PC-3 (cell line): ENCODE results near the gene TNP2. TPM values are rescaled to one million over a fixed set of nuclear protein-coding genes. Genes with fewer than 3 reads are reported as not detected.

Experiments used
- ATAC-seq: fragments of 200-7000 bp; cut with Tn5 transposase; 2 replicates; pipeline ENCODE4 v1.9.1; 2020; ENCODE audit warnings: mild to moderate bottlenecking, moderate library complexity
- Bru-seq: library from RNA; stranded (reverse); fragments of 400-500 nt; gene quantifications from one replicate; lab custom pipeline; 2021; lab: Mats Ljungman, UMichigan
- BruChase-seq, 2 experiments: library from RNA; stranded (reverse); fragments of 400-500 nt; gene quantifications; one replicate each; lab custom pipeline; 2021; lab: Mats Ljungman, UMichigan
- BruUV-seq: library from RNA; stranded (reverse); fragments of 400-500 nt; replicated peaks from 2 replicates; lab custom pipeline; 2021; lab: Mats Ljungman, UMichigan
- CTCF ChIA-PET: fragments of 300-600 bp; sonication (Branson Sonifier 250); formaldehyde crosslinking; loops from one replicate; lab custom pipeline; 2022; ENCODE audit warnings: antibody characterized with exemption; lab: Charles Lee
- POLR2A ChIA-PET: fragments of 300-600 bp; sonication (Branson Sonifier 250); formaldehyde crosslinking; loops from one replicate; lab custom pipeline; 2022; ENCODE audit warnings: antibody characterized with exemption; ENCODE audit not compliant: unreplicated experiment; lab: Charles Lee
- DNase-seq: peaks from one replicate; pipeline ENCODE4 v3.0.0-alpha.2; 2015
- H2AFZ ChIP-seq: fragments of 300-600 bp; sonication (generic); 2 replicates; pipeline ENCODE4 v1.6.0; 2016; ENCODE audit warnings: antibody characterized with exemption, low read length
- H3F3A ChIP-seq: fragments of 300-600 bp; sonication (generic); one replicate; pipeline ENCODE4 v1.6.0; 2017; ENCODE audit warnings: antibody characterized with exemption, low read length, control low read depth, mild to moderate bottlenecking; ENCODE audit not compliant: unreplicated experiment
- H3K27ac ChIP-seq: fragments of 300-600 bp; sonication (generic); 2 replicates; pipeline ENCODE4 v1.5.1; 2016; ENCODE audit warnings: mild to moderate bottlenecking, low read length
- H3K27me3 ChIP-seq: fragments of 300-600 bp; sonication (generic); 2 replicates; pipeline ENCODE4 v1.6.1; 2016; ENCODE audit warnings: low read length, mixed read lengths
- H3K36me3 ChIP-seq: fragments of 300-600 bp; sonication (generic); 2 replicates; pipeline ENCODE4 v1.6.1; 2016; ENCODE audit warnings: low read depth, mixed run types, low read length, mixed read lengths
- H3K4me1 ChIP-seq: fragments of 300-600 bp; sonication (generic); 2 replicates; pipeline ENCODE4 v1.5.1; 2016; ENCODE audit warnings: low read length; ENCODE audit not compliant: insufficient read depth
- H3K4me2 ChIP-seq: fragments of 300-600 bp; sonication (generic); 2 replicates; pipeline ENCODE4 v1.6.0; 2016; ENCODE audit warnings: low read length
- H3K4me3 ChIP-seq: fragments of 300-600 bp; sonication (generic); 2 replicates; pipeline ENCODE4 v1.5.1; 2016; ENCODE audit warnings: mild to moderate bottlenecking, low read length, mixed read lengths
- H3K79me2 ChIP-seq: fragments of 300-600 bp; sonication (generic); 2 replicates; pipeline ENCODE4 v1.6.1; 2017; ENCODE audit warnings: low read length, mixed read lengths
- H3K9ac ChIP-seq: fragments of 300-600 bp; sonication (generic); 2 replicates; pipeline ENCODE4 v1.6.0; 2016; ENCODE audit warnings: mild to moderate bottlenecking, low read length
- H3K9me2 ChIP-seq: fragments of 300-600 bp; sonication (generic); replicated peaks from 2 replicates; pipeline ENCODE4 v1.6.1; 2016; ENCODE audit warnings: mixed run types, low read length, mixed read lengths
- H3K9me3 ChIP-seq: fragments of 300-600 bp; sonication (generic); 2 replicates; pipeline ENCODE4 v1.6.1; 2016; ENCODE audit warnings: low read length, mixed read lengths
- H4K20me1 ChIP-seq: fragments of 300-600 bp; sonication (generic); 2 replicates; pipeline ENCODE4 v1.6.1; 2016; ENCODE audit warnings: low read length, mixed read lengths
- CTCF ChIP-seq: fragments of 300-600 bp; sonication (generic); conservative IDR thresholded peaks from 2 replicates; pipeline ENCODE4 v1.5.1; 2017; ENCODE audit warnings: antibody characterized with exemption, low read depth, mild to moderate bottlenecking, low read length
- EZH2 ChIP-seq: fragments of 300-600 bp; sonication (generic); IDR thresholded peaks from one replicate; pipeline ENCODE4 v1.6.1; 2017; ENCODE audit warnings: antibody characterized with exemption, mild to moderate bottlenecking, low read length; ENCODE audit not compliant: unreplicated experiment
- EZH2phosphoT487 ChIP-seq: fragments of 300-600 bp; sonication (generic); IDR thresholded peaks from 2 replicates; pipeline ENCODE4 v1.6.1; 2018; ENCODE audit warnings: mild to moderate bottlenecking, antibody characterized with exemption, low read length, borderline replicate concordance
- intact Hi-C: fragments of 100-400 bp; cut with micrococcal nuclease; formaldehyde crosslinking; loops from 2 replicates; pipeline ENCODE4 v1.9.0; 2023
- long read RNA-seq: library from polyadenylated mRNA; unstranded; transcript quantifications from one replicate; pipeline ENCODE4 v2.0.0, GENCODE V29; 2021; ENCODE audit not compliant: unreplicated experiment
- total RNA-seq: library from RNA; depleted of rRNA; stranded (reverse); fragments of >200 nt; gene quantifications from 2 replicates; pipeline ENCODE4 v1.2.3, GENCODE V29; 2014; rRNA removed

The TNP2 gene
- total RNA-seq (not detected in 2 replicates), Bru-seq, nascent RNA (not detected), BruChase-seq, experiment 1, labeled RNA remaining after a 6-hour chase (not detected), BruChase-seq, experiment 2, labeled RNA remaining after a 2-hour chase (not detected)
- long read RNA-seq: 0 reads

- no peaks in the 10 kb centered on the region for H3K9me3 ChIP-seq
- H2AFZ ChIP-seq: no peak within 1 kb of the TSS
- no peak for TF ChIP-seq CTCF
- no peak for TF ChIP-seq EZH2phosphoT487
- TF ChIP-seq EZH2: no peak
- H3K36me3 ChIP-seq: no peaks in the 10 kb centered on the region
- H4K20me1 ChIP-seq: no peaks in the 10 kb centered on the region
- intact Hi-C loops: no loop called here
- no peak within 1 kb of the TSS for H3K4me2 ChIP-seq
- no peaks in the 10 kb centered on the region for H3K79me2 ChIP-seq
- H3K9me2 ChIP-seq: no peaks in the 10 kb centered on the region
- H3F3A ChIP-seq: no peaks in the 10 kb centered on the region
- no peak within 1 kb of the TSS for H3K9ac ChIP-seq
- DNase-seq: no peak
- ATAC-seq: no peak
- H3K27ac ChIP-seq: no peak within 1 kb of the TSS
- ChIA-PET CTCF (no interaction called here), POLR2A (no interaction called here)
- H3K27me3 ChIP-seq: no peaks in the 10 kb centered on the region
- BruUV-seq: no TSS peak
- no peak within 1 kb of the TSS for H3K4me3 ChIP-seq
- no peaks in the 10 kb centered on the region for H3K4me1 ChIP-seq
Observed at GRCh38 chr16:11268921-11269375, at the start of gene TNP2. Gene TNP2, minus strand, starts transcription at chr16:11269325. Its CDS starts 63 bp downstream, at chr16:11269262.

- POLR2A ChIA-PET: no interaction called here
- intact Hi-C loops: no loop called here
- Histone ChIP-seq H3K4me2 (no peak overlapping the region), H3K4me1 (no peaks in the 10 kb centered on the region), H3K27ac (no peak overlapping the region), H3K27me3 (no peaks in the 10 kb centered on the region), H3K36me3 (no peaks in the 10 kb centered on the region), H3K9me2 (no peaks in the 10 kb centered on the region), H3K9me3 (no peaks in the 10 kb centered on the region), H4K20me1 (no peaks in the 10 kb centered on the region), H3K79me2 (no peaks in the 10 kb centered on the region), H3K4me3 (no peak overlapping the region), H3K9ac (no peak overlapping the region), H3F3A (no peaks in the 10 kb centered on the region), H2AFZ (no peak overlapping the region)
- CTCF ChIA-PET: no interaction called here
- no peak for DNase-seq
- no peak for ATAC-seq
- no TSS peak for BruUV-seq
- TF ChIP-seq EZH2: no peak
- TF ChIP-seq EZH2phosphoT487: no peak
- no peak for TF ChIP-seq CTCF
Observed at GRCh38 chr16:11318817-11319216, 49.7 kb upstream of the TNP2 start.

GRCh38 chr16:11316331-11317015 is 47.3 kb upstream of the TNP2 start:
- TF ChIP-seq EZH2phosphoT487: no peak
- no peak for TF ChIP-seq EZH2
- TF ChIP-seq CTCF: no peak
- no peak overlapping the region for H3K4me3 ChIP-seq
- no peak for ATAC-seq
- ChIA-PET CTCF (no interaction called here), POLR2A (no interaction called here)
- no peaks in the 10 kb centered on the region for H4K20me1 ChIP-seq
- no peak overlapping the region for H3K4me2 ChIP-seq
- peaks cover 8% of the 10 kb centered on the region; the same call in 1 of the 2 replicates for H3K4me1 ChIP-seq
- H3F3A ChIP-seq: no peaks in the 10 kb centered on the region
- H3K9ac ChIP-seq: no peak overlapping the region
- H2AFZ ChIP-seq: no peak overlapping the region
- intact Hi-C loops: no loop called here
- DNase-seq: no peak
- no peaks in the 10 kb centered on the region for H3K27me3 ChIP-seq
- no peaks in the 10 kb centered on the region for H3K36me3 ChIP-seq
- H3K79me2 ChIP-seq: no peaks in the 10 kb centered on the region
- no peaks in the 10 kb centered on the region for H3K9me3 ChIP-seq
- BruUV-seq: no TSS peak
- H3K27ac ChIP-seq: no peak overlapping the region
- H3K9me2 ChIP-seq: no peaks in the 10 kb centered on the region
